HG03354 (cell line): ENCODE measurements around the gene IL1RAPL1.

Source experiments
- ATAC-seq: cut with Tn5 transposase; IDR thresholded peaks from one replicate; pipeline ENCODE4 v1.9.1; 2021; ENCODE audit warnings: mild to moderate bottlenecking; ENCODE audit not compliant: unreplicated experiment, poor library complexity, severe bottlenecking

Gene IL1RAPL1

GRCh38 chrX:29661290-29661689, 1074.0 kb downstream of the IL1RAPL1 start:
- no peak for ATAC-seq

GRCh38 chrX:29662101-29662500, 1074.9 kb downstream of the IL1RAPL1 start:
- peak; percentile 41 for ATAC-seq

GRCh38 chrX:29662759-29663503, 1075.7 kb downstream of the IL1RAPL1 start:
- ATAC-seq: peak; percentile 78

GRCh38 chrX:29665532-29665931, 1078.3 kb downstream of the IL1RAPL1 start:
- no peak for ATAC-seq

GRCh38 chrX:29666366-29666765, 1079.1 kb downstream of the IL1RAPL1 start:
- no peak for ATAC-seq

GRCh38 chrX:29671421-29671820, 1084.2 kb downstream of the IL1RAPL1 start:
- ATAC-seq: no peak

GRCh38 chrX:29687687-29688086, 1100.4 kb downstream of the IL1RAPL1 start:
- no peak for ATAC-seq

GRCh38 chrX:29690061-29690460, 1102.8 kb downstream of the IL1RAPL1 start:
- no peak for ATAC-seq

- ATAC-seq: no peak
Observed at GRCh38 chrX:29691044-29691443, 1103.8 kb downstream of the IL1RAPL1 start.

GRCh38 chrX:29693912-29694311, 1106.7 kb downstream of the IL1RAPL1 start:
- ATAC-seq: no peak

GRCh38 chrX:29699239-29699638, 1112.0 kb downstream of the IL1RAPL1 start:
- ATAC-seq: no peak

- ATAC-seq: no peak
Observed at GRCh38 chrX:29707088-29707487, 1119.8 kb downstream of the IL1RAPL1 start.

GRCh38 chrX:29721152-29721551, 1133.9 kb downstream of the IL1RAPL1 start:
- ATAC-seq: no peak

GRCh38 chrX:29724316-29724715, 1137.1 kb downstream of the IL1RAPL1 start:
- ATAC-seq: peak; percentile 84

GRCh38 chrX:29726811-29727210, 1139.6 kb downstream of the IL1RAPL1 start:
- ATAC-seq: no peak

- ATAC-seq: no peak
Observed at GRCh38 chrX:29728639-29729038, 1141.4 kb downstream of the IL1RAPL1 start.

GRCh38 chrX:29744966-29745365, 1157.7 kb downstream of the IL1RAPL1 start:
- no peak for ATAC-seq

GRCh38 chrX:29746326-29746725, 1159.1 kb downstream of the IL1RAPL1 start:
- ATAC-seq: no peak

- ATAC-seq: no peak
Observed at GRCh38 chrX:29762006-29762405, 1174.8 kb downstream of the IL1RAPL1 start.

GRCh38 chrX:29775890-29776289, 1188.6 kb downstream of the IL1RAPL1 start:
- ATAC-seq: no peak

GRCh38 chrX:29787656-29788055, 1200.4 kb downstream of the IL1RAPL1 start:
- no peak for ATAC-seq
